Amniotic stem cell (primary cell): ENCODE data around the gene SREBF2.
"Not testable (repeated sequence)": the region's sequence is repeated elsewhere in the genome, so short reads cannot be mapped to it uniquely, and the experiment has no call there.

ENCODE experiments used
- DNase-seq: peaks from one replicate; lab custom pipeline; 2025; lab: John Stamatoyannopoulos, UW

Gene SREBF2

DNA sequence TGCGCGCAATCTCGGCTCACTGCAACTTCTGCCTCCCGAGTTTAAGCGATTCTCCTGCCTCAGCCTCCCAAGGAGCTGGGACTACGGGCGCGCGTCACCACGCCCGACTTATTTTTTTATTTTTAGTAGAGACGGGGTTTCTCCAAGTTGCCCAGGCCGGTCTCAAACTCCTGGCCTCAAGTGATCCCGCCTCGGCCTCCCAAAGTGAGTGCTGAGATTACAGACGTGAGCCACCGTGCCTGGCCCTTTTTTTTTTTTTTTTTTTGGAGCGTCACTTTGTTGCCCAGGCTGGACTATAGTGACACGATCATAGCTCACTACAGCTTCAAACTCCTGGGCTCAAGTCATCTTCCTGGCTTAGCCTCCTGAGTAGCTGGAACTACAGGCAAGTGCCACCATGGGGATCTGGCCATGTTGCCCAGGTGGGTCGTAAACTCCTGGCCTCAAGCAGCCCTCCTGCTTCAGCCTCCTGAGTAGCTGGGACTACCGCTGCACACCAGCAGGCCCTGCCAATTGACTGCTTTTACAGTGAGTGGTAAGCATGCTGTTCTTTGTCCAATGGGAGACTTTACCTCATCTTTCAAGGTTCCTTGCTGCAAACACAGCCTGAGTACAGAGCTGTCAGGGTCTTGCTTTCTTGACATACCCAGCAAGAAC lies 114.6 kb downstream of the SREBF2 start:
- no peak for DNase-seq

DNA sequence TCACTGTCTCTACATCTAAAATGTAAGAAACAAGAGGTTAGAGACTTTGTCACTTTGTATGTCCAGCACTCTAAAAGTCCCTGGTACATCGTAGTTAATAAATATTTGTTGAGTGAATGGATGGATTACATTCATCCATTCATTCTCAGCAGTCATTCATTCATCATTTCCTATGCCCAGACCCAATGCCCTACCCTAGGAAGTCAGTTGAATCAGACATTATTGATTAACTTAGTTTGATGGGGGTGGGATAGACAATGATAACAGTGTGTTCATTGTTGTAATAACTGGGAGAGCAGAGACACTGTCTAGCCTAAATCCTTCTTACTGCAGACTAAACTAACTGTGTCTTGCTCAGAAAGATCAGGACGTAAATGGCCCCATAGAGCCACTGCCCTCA lies 115.2 kb downstream of the SREBF2 start:
- no peak for DNase-seq

DNA sequence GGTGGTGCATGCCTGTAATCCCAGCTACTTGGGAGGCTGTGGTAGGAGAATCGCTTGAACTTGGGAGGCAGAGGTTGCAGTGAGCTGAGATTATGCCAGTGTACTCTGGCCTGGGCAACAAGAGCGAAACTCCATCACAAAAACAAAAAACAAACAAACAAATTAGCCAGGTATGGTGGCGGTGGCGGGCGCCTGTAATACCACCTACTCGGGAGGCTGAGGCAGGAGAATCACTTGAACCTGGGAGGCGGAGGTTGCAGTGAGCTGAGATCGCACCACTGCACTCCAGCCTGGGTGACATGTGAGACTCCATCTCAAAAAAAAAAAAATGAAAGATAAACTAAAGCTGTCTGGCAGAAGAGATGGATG lies 116.0 kb downstream of the SREBF2 start:
- DNase-seq, result not testable (repeated sequence)

DNA sequence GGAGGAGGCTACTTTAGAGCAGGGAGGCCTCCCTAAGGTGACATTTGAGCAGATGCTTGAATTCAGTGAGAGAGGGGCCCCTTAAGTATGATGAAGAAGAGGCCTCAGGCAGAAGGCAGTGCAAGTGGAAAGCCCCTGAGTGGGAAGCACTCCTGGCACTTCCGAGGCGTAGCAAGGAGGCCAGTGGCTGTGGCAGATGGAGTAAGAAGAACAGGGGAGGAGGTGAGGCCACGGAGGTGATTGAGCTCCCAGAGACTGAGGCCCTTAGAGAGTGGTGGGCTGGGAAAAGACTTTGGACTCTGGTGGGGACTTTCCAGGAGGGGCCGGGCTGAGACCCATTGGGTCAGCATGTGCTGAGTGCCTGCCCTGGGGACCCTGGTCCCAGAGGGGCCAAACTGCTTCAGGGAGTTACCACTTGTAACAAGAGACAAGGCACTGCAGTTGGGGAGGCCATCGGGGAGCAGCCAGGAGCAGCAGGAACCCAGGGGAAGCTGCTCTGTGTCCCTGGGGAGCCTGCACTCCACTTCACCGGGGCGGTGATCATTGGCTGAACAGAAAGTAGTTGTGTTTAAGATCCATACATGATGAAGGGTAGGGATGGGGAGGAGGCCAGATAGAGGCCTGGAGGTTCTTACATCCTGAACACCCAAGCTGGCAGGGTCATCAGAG lies 116.5 kb downstream of the SREBF2 start:
- no peak for DNase-seq

DNA sequence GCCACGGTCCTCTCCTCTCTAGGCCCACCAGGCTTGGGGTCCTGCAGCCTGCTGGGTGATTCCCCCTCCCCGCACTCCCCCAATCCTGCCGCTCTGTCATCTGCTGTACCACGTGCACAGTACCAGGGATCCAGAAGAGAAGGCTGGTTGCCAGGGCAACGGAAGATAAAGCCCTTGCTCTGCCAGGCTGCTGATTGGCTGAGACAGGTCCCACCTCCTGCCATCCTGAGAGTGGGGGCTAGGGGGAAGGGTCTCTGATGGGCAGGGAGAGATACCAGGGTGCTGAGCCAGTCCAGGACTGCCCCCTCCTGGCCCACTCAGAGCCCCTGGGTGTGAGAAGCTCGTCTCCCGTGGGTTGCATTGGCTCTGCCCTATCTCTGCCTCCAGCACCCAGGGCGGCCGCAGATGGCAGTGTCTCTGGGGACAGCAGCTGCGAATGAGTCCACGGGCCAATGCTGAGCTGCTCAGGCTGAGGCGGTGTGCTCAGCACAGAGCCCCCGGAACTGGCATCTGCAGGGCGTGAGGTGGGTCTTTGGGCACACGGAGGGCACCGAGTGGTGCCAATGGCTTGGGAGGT lies 119.1 kb downstream of the SREBF2 start, which contains the start of gene SMIM45:
TSS of gene SMIM45 (plus strand) at position 253 of the 577 bp plus-strand sequence.
- DNase-seq, result no peak

DNA sequence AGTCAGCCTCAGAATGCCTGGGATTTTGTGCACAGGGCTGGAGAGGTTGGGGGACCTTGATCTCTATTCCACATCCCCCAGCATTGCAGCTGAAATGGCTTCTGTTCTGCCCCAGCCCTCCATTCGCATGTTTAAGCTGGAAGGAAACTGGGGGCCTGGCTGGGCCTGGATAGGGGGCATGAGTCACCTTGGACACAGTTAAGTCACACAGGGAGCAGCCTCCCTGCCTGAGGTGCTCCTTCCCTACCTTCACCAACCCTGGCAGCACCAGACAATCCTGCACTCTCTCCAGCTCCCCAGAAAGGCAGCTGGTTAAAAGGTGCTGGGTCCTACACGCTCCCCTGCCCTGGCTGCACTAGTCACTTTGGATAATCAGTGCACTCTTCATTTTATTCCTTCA lies 119.8 kb downstream of the SREBF2 start:
- no peak for DNase-seq
